AG04450 (cell line): ENCODE measurements around the gene CCDC134. TPM values are rescaled to one million over a fixed set of nuclear protein-coding genes. Genes with fewer than 3 reads are reported as not detected.
A peak's percentile ranks its signal among the peaks of the same experiment; 100 is the strongest.
"Not testable (repeated sequence)": the region's sequence is repeated elsewhere in the genome, so short reads cannot be mapped to it uniquely, and the experiment has no call there.

ENCODE experiments used
- CTCF ChIA-PET: fragments of 300-600, 350-600 bp; formaldehyde crosslinking; extraction: SDS; loops from one replicate; lab custom pipeline; 2022; ENCODE audit warnings: antibody characterized with exemption, inconsistent platforms; lab: Charles Lee
- POLR2A ChIA-PET: fragments of 350-600 bp; formaldehyde crosslinking; extraction: SDS; loops from one replicate; lab custom pipeline; 2021; ENCODE audit warnings: antibody characterized with exemption, inconsistent platforms; lab: Yijun Ruan, JAX
- DNase-seq: peaks from one replicate; pipeline ENCODE4 v3.0.0-alpha.2; 2011; ENCODE audit warnings: low read depth, low spot score
- H3K27ac ChIP-seq: one replicate; pipeline ENCODE4 v1.5.1; 2012; ENCODE audit warnings: low read depth, low read length, control low read depth
- H3K27me3 ChIP-seq: one replicate; pipeline ENCODE4 v1.6.0; 2012; ENCODE audit warnings: low read length; ENCODE audit not compliant: control insufficient read depth, insufficient read depth
- H3K4me3 ChIP-seq: 2 replicates; pipeline ENCODE4 v1.5.1; 2011; ENCODE audit warnings: mild to moderate bottlenecking, low read depth, low read length, control low read depth
- H3K9me3 ChIP-seq: 2 replicates; pipeline ENCODE4 v1.5.1; 2012; ENCODE audit warnings: low read length; ENCODE audit not compliant: control insufficient read depth, insufficient read depth
- CTCF ChIP-seq: IDR thresholded peaks from 2 replicates; pipeline ENCODE4 v1.5.1; 2011; ENCODE audit warnings: low read depth, low read length, control low read depth, inconsistent platforms
- polyA plus RNA-seq: library from polyadenylated mRNA; depleted of rRNA; stranded (reverse); fragments of >200 nt; gene quantifications from 2 replicates; pipeline ENCODE4 v1.2.3, GENCODE V29; 2011

Gene CCDC134
- polyA plus RNA-seq, 1 experiment, result 2.6 TPM

DNA sequence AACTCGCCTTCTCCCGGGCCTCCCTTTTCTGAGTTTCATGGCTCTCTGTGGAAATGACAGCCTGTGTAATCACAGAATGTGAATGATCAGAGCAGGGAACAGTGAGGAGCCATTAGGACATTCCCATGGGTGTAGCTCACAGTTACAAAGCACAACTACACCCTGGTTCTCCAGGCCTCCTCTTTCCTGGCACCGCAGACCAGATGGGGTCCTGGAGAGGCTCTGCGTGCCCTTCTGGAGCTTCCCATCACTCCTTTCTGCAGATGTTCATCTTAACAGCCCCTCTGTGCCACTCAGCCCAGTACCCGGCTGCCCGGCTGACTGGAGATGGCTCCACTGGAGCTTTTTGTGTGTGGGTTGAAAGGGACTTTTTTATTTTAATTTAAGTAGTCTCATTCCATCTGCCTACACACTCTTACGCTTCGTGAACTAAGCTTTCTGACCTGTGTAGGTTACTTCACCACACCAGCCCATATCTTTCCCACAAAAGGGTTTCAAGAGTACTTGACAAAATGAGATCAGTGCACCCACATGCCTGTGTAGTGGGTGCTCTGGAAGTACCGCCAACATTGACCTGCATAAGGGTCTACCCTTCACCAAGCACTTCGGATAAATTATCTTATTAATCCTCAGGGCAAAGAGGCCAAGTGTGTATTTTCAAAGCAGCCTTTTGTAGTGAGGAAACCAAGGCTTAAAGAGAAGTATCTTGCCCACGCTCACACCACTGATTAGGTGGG is 62.2 kb downstream of the CCDC134 start:
- Histone ChIP-seq H3K4me3 (no peak overlapping the region), H3K27ac (peak overlapping the region; percentile 77), H3K9me3 (no peaks in the 10 kb centered on the region), H3K27me3 (no peaks in the 10 kb centered on the region)
- POLR2A ChIA-PET, result interaction anchor here (1.0 to 1.3 kb wide), 2 partner anchors 9 to 30 kb away, joined by 4 to 5 read pairs; partner anchors contain the start of gene SREBF2
- no peak for DNase-seq
- no peak for TF ChIP-seq CTCF
- CTCF ChIA-PET, result interaction anchor here (0.5 to 3.7 kb wide), 4 partner anchors 73 to 165 kb away, joined by 4 to 23 read pairs (median 13); no protein-coding TSS in a partner anchor

DNA sequence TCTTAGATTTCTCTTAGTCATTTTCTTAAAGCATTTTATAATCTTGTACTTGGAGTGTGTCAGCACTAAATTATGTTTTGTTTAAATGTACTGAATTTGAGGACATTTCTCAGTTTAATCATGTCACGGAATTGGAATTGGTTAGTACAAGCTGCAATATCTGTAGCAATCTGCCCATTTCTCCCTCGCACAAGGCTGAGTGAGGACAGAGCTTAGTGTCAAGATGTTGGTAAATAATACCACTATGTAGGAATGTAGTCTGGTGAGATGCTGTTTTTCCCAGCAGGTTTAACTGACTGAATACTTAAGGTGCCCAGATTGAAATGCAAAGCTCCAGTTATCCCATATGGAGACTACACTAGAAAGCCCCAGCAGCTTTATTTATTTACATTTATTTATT is 63.0 kb downstream of the CCDC134 start:
- Histone ChIP-seq H3K27ac (no peak overlapping the region), H3K4me3 (no peak overlapping the region), H3K9me3 (no peaks in the 10 kb centered on the region), H3K27me3 (no peaks in the 10 kb centered on the region)
- CTCF ChIA-PET, result interaction anchor here (1.7 to 3.7 kb wide), 3 partner anchors 78 to 166 kb away, joined by 5 to 23 read pairs (median 21); no protein-coding TSS in a partner anchor
- POLR2A ChIA-PET, result interaction anchor here (1.0 kb wide), 1 partner anchor 9 kb away, joined by 4 read pairs; no protein-coding TSS in a partner anchor
- TF ChIP-seq CTCF, result no peak
- no peak for DNase-seq

- POLR2A ChIA-PET, result no interaction called here
These were observed 68.1 kb downstream of the CCDC134 start for GRCh38 chr22:41868556-41868955.

GRCh38 chr22:41870081-41870480 is 69.6 kb downstream of the CCDC134 start:
- H3K4me3 ChIP-seq, POLR2A ChIA-PET, DNase-seq, H3K27ac ChIP-seq, CTCF ChIA-PET, H3K9me3 ChIP-seq, H3K27me3 ChIP-seq: not testable (repeated sequence)

More at GRCh38 chr22:41868556-41868955, 68.1 kb downstream of the CCDC134 start:
- Histone ChIP-seq H3K27me3 (no peaks in the 10 kb centered on the region), H3K9me3 (no peaks in the 10 kb centered on the region), H3K4me3 (no peak overlapping the region), H3K27ac (no peak overlapping the region)
- no peak for TF ChIP-seq CTCF
- CTCF ChIA-PET, result interaction anchor here (0.6 kb wide), 1 partner anchor 9 kb away, joined by 3 read pairs; no protein-coding TSS in a partner anchor
- DNase-seq, result no peak

DNA sequence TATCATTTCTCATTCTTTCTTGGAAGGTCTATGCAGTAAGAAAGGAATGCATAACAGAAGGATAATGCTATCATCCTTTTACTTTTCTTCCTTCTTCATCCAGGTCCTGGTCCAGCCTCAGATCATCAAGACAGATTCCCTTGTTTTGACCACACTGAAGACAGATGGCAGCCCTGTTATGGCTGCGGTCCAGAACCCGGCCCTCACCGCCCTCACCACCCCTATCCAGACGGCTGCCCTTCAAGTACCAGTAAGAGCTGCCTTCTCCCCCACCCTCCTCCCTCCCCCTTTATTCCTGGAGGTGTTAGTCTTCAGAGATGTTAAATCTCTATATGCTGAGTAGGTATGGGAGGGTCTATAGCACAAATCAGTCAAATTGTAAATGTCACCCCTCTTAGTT is 70.3 kb downstream of the CCDC134 start:
- ChIA-PET POLR2A (no interaction called here), CTCF (interaction anchor here (0.6 kb wide), 1 partner anchor 48 kb away, joined by 7 read pairs; no protein-coding TSS in a partner anchor)
- H3K27me3 ChIP-seq, result no peaks in the 10 kb centered on the region
- no peak for DNase-seq
- H3K27ac ChIP-seq, result no peak overlapping the region
- H3K4me3 ChIP-seq, result no peak overlapping the region
- no peak for TF ChIP-seq CTCF
- H3K9me3 ChIP-seq, result no peaks in the 10 kb centered on the region
